ENCODE data around the gene LIN37. TPM values are rescaled to one million over a fixed set of nuclear protein-coding genes. Genes with fewer than 3 reads are reported as not detected.

The LIN37 gene
- total RNA-seq, 4 donors from 2014 or later: 7.5 to 12.2 (median 10.0) TPM

DNA sequence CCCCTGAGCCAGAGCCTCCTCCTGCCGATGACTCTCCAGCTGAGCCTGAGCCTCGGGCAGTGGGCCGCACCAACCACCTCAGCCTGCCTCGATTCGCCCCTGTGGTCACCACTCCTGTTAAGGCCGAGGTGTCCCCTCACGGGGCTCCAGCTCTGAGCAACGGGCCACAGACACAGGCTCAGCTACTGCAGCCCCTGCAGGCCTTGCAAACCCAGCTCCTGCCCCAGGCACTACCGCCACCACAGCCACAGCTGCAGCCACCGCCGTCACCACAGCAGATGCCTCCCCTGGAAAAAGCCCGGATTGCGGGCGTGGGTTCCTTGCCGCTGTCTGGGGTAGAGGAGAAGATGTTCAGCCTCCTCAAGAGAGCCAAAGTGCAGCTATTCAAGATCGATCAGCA lies 27.0 kb upstream of the LIN37 start:
- TF ChIP-seq, protein P1, sequence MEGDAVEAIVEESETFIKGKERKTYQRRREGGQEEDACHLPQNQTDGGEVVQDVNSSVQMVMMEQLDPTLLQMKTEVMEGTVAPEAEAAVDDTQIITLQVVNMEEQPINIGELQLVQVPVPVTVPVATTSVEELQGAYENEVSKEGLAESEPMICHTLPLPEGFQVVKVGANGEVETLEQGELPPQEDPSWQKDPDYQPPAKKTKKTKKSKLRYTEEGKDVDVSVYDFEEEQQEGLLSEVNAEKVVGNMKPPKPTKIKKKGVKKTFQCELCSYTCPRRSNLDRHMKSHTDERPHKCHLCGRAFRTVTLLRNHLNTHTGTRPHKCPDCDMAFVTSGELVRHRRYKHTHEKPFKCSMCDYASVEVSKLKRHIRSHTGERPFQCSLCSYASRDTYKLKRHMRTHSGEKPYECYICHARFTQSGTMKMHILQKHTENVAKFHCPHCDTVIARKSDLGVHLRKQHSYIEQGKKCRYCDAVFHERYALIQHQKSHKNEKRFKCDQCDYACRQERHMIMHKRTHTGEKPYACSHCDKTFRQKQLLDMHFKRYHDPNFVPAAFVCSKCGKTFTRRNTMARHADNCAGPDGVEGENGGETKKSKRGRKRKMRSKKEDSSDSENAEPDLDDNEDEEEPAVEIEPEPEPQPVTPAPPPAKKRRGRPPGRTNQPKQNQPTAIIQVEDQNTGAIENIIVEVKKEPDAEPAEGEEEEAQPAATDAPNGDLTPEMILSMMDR (IDR thresholded peaks at IDR 0.05; ENCODE audit: low read depth): no peak

GRCh38 chr19:35722461-35722860 lies 25.9 kb upstream of the LIN37 start:
- TF ChIP-seq, protein P1 (IDR thresholded peaks at IDR 0.05; ENCODE audit: low read depth): no peak

- TF ChIP-seq, protein P1 (IDR thresholded peaks at IDR 0.05; ENCODE audit: low read depth): no peak
Observed at GRCh38 chr19:35722897-35723296, 25.5 kb upstream of the LIN37 start.

DNA sequence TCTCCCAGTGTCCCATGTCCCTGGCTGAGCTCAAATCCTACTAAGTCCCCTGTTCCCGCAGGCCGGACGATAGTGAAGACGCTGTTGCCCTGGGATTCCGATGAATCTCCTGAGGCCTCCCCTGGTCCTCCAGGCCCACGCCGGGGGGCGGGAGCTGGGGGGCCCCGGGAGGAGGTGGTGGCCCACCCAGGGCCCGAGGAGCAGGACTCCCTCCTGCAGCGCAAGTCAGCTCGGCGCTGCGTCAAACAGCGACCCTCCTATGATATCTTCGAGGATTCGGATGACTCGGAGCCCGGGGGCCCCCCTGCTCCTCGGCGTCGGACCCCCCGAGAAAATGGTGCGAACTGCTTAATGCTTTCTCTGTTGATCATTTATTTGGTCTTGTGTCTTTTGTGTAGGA lies 24.7 kb upstream of the LIN37 start:
- TF ChIP-seq, protein P1 (IDR thresholded peaks at IDR 0.05; ENCODE audit: low read depth): no peak

DNA sequence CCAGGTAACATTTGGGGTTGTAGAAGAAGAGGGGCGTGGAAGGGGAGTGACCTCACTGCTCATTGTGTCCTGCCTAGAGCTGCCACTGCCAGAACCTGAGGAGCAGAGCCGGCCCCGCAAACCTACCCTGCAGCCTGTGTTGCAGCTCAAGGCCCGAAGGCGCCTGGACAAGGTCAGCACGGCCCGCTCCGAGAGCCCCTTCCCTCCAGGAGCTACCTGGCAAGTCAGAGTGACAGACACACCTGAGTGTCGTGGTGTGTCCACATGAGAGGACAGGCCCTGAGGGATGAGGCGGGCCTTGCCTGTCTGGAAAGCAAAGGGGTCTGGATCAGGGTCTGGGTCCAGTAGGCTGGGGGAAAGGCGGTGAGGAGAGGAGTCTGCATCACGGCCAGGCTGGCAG lies 23.8 kb upstream of the LIN37 start:
- TF ChIP-seq, protein P1 (IDR thresholded peaks at IDR 0.05; ENCODE audit: low read depth): no peak

- TF ChIP-seq, protein P1 (IDR thresholded peaks at IDR 0.05; ENCODE audit: low read depth): no peak
Observed at GRCh38 chr19:35725216-35725861, 23.0 kb upstream of the LIN37 start.

GRCh38 chr19:35727053-35727955 lies 21.1 kb upstream of the LIN37 start:
- TF ChIP-seq, protein P1 (IDR thresholded peaks at IDR 0.05; ENCODE audit: low read depth): no peak
